OCI-LY7 (cell line): ENCODE data around the gene SLIT3. TPM values are rescaled to one million over a fixed set of nuclear protein-coding genes. Genes with fewer than 3 reads are reported as not detected.

Experiments
- BruUV-seq: library from RNA; stranded (reverse); fragments of 400-500 nt; replicated peaks from 2 replicates; lab custom pipeline; 2021; lab: Mats Ljungman, UMichigan
- CTCF ChIA-PET: fragments of 300-600 bp; sonication (Branson Sonifier 250); formaldehyde crosslinking; loops from one replicate; lab custom pipeline; 2022; ENCODE audit warnings: antibody characterized with exemption; ENCODE audit not compliant: unreplicated experiment; lab: Charles Lee
- POLR2A ChIA-PET: fragments of 300-600 bp; sonication (Branson Sonifier 250); formaldehyde crosslinking; loops from one replicate; lab custom pipeline; 2022; ENCODE audit warnings: antibody characterized with exemption; lab: Charles Lee
- DNase-seq: peaks from one replicate; pipeline ENCODE4 v3.0.0-alpha.2; 2015; ENCODE audit warnings: low spot score
- H2AFZ ChIP-seq: fragments of 200-600 bp; sonication (generic), shearing (Covaris generic); 2 replicates; pipeline ENCODE4 v1.6.1; 2014; ENCODE audit warnings: mild to moderate bottlenecking, antibody characterized with exemption, low read length, moderate library complexity
- H3K27ac ChIP-seq: fragments of 200-600 bp; sonication (generic); 2 replicates; pipeline ENCODE4 v1.5.1; 2014; ENCODE audit warnings: mixed run types, low read depth, mild to moderate bottlenecking, moderate library complexity, low read length, inconsistent platforms; ENCODE audit not compliant: poor library complexity, severe bottlenecking
- H3K36me3 ChIP-seq: fragments of 200-600 bp; sonication (generic); 2 replicates; pipeline ENCODE4 v1.6.1; 2014; ENCODE audit warnings: mild to moderate bottlenecking, antibody characterized with exemption, low read length, moderate library complexity, mixed read lengths; ENCODE audit not compliant: insufficient read depth
- H3K4me1 ChIP-seq: fragments of 200-600 bp; sonication (generic); 2 replicates; pipeline ENCODE4 v1.5.1; 2014; ENCODE audit warnings: mild to moderate bottlenecking, low read length; ENCODE audit not compliant: insufficient read depth, poor library complexity, severe bottlenecking
- H3K4me2 ChIP-seq: fragments of 200-600 bp; sonication (generic); 2 replicates; pipeline ENCODE4 v1.6.1; 2014; ENCODE audit warnings: mild to moderate bottlenecking, low read length
- H3K4me3 ChIP-seq: fragments of 200-600 bp; sonication (generic); 2 replicates; pipeline ENCODE4 v1.5.1; 2014; ENCODE audit warnings: mild to moderate bottlenecking, low read depth, low read length; ENCODE audit not compliant: poor library complexity, severe bottlenecking
- H3K79me2 ChIP-seq: fragments of 200-600 bp; sonication (generic); 2 replicates; pipeline ENCODE4 v1.6.1; 2016; ENCODE audit warnings: low read depth, mild to moderate bottlenecking, low read length, moderate library complexity, mixed read lengths; ENCODE audit not compliant: insufficient read depth
- H3K9me2 ChIP-seq: fragments of 200-600 bp; sonication (generic); 2 replicates; pipeline ENCODE4 v1.6.1; 2016; ENCODE audit warnings: mild to moderate bottlenecking, low read length, mixed read lengths; ENCODE audit not compliant: insufficient read depth
- H3K9me3 ChIP-seq: fragments of 200-600 bp; sonication (generic); 2 replicates; pipeline ENCODE4 v1.6.1; 2014; ENCODE audit warnings: mild to moderate bottlenecking, mixed run types, low read length, mixed read lengths
- H4K20me1 ChIP-seq: fragments of 200-600 bp; sonication (generic); 2 replicates; pipeline ENCODE4 v1.6.1; 2014; ENCODE audit warnings: mild to moderate bottlenecking, antibody characterized with exemption, low read length, moderate library complexity, mixed read lengths; ENCODE audit not compliant: insufficient read depth
- EZH2phosphoT487 ChIP-seq: fragments of 200-600 bp; sonication (generic); IDR thresholded peaks from 2 replicates; pipeline ENCODE4 v1.6.1; 2018; ENCODE audit warnings: low read depth, borderline replicate concordance, mild to moderate bottlenecking, mixed run types, antibody characterized with exemption, low read length, moderate library complexity, mixed read lengths
- intact Hi-C: fragments of 100-400 bp; cut with micrococcal nuclease; formaldehyde crosslinking; loops from one replicate; pipeline ENCODE4 v1.10.0; 2022; ENCODE audit not compliant: unreplicated experiment
- total RNA-seq, 2 experiments: library from RNA; depleted of rRNA in 1 of 2; stranded (reverse); fragments of >200 nt in 1 of 2; shearing (Covaris generic) in 1 of 2; gene quantifications; 2 replicates each; pipeline ENCODE4 v1.2.3, GENCODE V29; 2014 to 2022
- TF ChIP-seq, protein P1 (sequence below): fragments of 200-600 bp; sonication (generic); conservative IDR thresholded peaks from 2 replicates; pipeline ENCODE4 v1.5.1; 2014; ENCODE audit warnings: mild to moderate bottlenecking, antibody characterized with exemption, low read length, moderate library complexity, mixed read lengths

Gene SLIT3
- total RNA-seq, 2 experiments from 2014 or later = not detected

DNA sequence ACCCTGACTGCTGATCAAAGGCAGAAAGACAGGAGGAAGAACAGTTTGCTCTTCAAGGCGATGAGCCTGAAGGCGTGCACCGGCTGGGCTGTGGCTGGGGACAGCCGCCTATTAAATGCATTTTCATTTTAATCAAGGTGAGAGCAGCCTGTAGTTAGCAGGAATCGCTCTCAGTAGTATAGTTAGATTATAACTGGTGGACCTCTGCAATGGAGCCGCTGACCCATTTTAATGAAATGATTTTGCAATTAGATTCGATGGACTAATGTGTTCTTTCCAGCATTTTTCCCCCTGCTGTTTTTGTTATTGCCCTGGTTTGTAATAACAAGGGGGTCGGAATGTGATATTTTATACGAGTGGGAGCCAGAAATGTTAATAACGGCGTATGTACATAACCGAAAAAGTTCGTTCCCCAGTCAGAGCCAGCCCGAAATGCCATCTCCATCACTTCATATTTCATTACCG lies 535.8 kb downstream of the SLIT3 start:
- ChIA-PET CTCF (interaction anchor here (0.6 kb wide), 1 partner anchor 150 kb away, joined by 9 read pairs; no protein-coding TSS in a partner anchor), POLR2A (no interaction called here)
- TF ChIP-seq, protein P1, sequence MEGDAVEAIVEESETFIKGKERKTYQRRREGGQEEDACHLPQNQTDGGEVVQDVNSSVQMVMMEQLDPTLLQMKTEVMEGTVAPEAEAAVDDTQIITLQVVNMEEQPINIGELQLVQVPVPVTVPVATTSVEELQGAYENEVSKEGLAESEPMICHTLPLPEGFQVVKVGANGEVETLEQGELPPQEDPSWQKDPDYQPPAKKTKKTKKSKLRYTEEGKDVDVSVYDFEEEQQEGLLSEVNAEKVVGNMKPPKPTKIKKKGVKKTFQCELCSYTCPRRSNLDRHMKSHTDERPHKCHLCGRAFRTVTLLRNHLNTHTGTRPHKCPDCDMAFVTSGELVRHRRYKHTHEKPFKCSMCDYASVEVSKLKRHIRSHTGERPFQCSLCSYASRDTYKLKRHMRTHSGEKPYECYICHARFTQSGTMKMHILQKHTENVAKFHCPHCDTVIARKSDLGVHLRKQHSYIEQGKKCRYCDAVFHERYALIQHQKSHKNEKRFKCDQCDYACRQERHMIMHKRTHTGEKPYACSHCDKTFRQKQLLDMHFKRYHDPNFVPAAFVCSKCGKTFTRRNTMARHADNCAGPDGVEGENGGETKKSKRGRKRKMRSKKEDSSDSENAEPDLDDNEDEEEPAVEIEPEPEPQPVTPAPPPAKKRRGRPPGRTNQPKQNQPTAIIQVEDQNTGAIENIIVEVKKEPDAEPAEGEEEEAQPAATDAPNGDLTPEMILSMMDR = no peak
- no peak for TF ChIP-seq EZH2phosphoT487
- no peaks in the 10 kb centered on the region for H3K9me3 ChIP-seq
- no peaks in the 10 kb centered on the region for H3K9me2 ChIP-seq
- intact Hi-C loops = no loop called here
- no TSS peak for BruUV-seq
- H2AFZ ChIP-seq = no peak overlapping the region
- no peak overlapping the region for H3K4me3 ChIP-seq
- no peak overlapping the region for H3K27ac ChIP-seq
- H3K4me1 ChIP-seq = no peaks in the 10 kb centered on the region
- no peaks in the 10 kb centered on the region for H3K79me2 ChIP-seq
- DNase-seq = no peak
- no peaks in the 10 kb centered on the region for H4K20me1 ChIP-seq
- H3K36me3 ChIP-seq = no peaks in the 10 kb centered on the region
- no peak overlapping the region for H3K4me2 ChIP-seq

DNA sequence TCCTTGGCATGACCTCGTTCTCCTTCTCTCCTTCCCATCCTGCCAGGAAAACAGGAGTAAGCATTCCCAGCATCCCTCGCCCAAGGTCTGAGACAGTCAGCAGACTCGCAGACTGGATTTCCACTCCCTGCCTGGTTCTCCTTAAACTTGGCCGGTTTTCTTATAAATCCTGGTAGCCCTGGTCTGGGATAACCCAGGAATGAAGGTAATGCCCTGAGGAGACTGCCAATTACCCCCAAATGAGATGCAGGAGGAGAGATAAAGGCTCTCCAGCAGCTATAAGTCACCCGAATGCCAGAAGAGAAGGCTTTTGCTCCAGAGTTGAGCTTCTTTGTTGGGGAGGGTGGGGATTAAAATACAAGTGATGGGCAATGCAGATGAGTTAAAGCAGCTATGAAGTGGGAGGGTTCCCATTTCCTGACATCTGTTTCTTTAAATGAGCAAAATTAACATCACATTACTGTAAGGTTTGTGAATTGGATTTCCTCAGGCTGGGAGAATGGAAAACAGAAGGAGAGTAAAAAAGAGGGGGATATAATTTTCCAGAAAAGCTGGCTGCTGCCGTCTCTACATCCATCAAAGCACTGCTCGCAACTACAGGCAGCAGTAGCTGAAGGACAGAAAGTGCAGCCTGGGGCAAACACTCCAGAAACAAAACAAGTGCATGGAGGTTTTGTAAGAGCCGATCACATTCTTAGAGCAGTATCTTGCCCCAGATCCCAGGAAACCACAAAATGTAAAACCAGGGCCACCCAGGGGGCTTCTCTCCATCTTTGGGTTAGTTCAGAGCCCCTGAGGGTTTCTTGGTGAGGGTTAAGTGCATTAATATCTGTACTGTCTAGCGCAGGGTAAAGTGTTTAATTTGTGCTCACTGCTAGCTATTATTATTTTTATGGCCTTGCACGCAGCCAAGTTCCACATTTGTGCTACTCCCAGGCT lies 544.2 kb downstream of the SLIT3 start:
- Histone ChIP-seq H3K9me3 (no peaks in the 10 kb centered on the region), H3K4me3 (no peak overlapping the region), H3K27ac (no peak overlapping the region), H4K20me1 (no peaks in the 10 kb centered on the region), H2AFZ (no peak overlapping the region), H3K79me2 (no peaks in the 10 kb centered on the region), H3K9me2 (no peaks in the 10 kb centered on the region), H3K4me1 (no peaks in the 10 kb centered on the region), H3K4me2 (no peak overlapping the region), H3K36me3 (no peaks in the 10 kb centered on the region)
- POLR2A ChIA-PET = interaction anchor here (0.6 kb wide), 1 partner anchor 1708 kb away, joined by 4 read pairs; no protein-coding TSS in a partner anchor
- intact Hi-C loops = no loop called here
- no TSS peak for BruUV-seq
- CTCF ChIA-PET = no interaction called here
- TF ChIP-seq, protein P1 = no peak
- DNase-seq = no peak
